ENCODE measurements around the gene PILRA. TPM values are rescaled to one million over a fixed set of nuclear protein-coding genes. Genes with fewer than 3 reads are reported as not detected.

The PILRA gene
- total and polyA plus RNA-seq, 2 experiments from 2014 or later, result 1.7 TPM; not detected in 1

DNA sequence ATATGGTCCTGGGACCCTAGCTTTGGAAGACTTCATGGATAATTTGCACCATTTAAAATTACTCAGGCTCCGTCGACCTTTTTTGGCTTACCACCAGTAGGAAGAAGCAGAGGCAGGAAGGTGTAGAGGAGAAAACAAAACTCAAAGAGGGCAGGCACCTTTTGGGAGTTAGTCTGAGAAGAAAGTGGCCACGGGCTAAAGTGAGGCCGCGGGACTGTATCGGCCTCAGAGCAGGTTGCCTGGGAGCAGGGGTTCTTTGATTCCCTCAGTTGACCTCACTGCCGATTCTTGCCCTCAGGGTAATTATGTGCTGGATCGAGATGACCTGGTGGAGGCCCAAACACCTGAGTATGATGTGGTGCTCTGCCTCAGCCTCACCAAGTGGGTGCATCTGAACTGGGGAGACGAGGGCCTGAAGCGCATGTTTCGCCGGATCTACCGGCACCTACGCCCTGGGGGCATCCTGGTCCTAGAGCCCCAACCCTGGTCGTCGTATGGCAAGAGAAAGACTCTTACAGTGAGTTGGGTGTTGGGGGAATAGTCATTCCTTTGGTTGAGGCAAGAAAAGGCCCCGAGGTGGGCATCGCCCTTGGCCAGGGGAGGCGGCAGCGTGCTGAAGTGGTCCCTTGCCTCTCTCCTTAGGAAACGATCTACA, 59.5 kb downstream of the PILRA start:
- WGBS, 2 experiments (ENCODE audit: low coverage in 1 of 2, low lambda C conversion rate in 2 of 2, missing lambda C conversion rate in 2 of 2), result 84 to 89% methylated on average over 20 to 21 of the region's 21 CpGs
- in situ Hi-C loops (cut with MboI), result no loop called here
- Histone ChIP-seq H3K36me3 (ENCODE audit: low read depth) (peaks cover 3% of the 10 kb centered on the region; the same call in 1 of the 2 replicates), H3F3A (ENCODE audit: insufficient read depth) (peaks cover 23% of the 10 kb centered on the region), H3K4me3 (no peak overlapping the region), H3K9ac (no peak overlapping the region), H3K4me1 (ENCODE audit: insufficient read depth) (peaks cover 19% of the 10 kb centered on the region; the same call in 1 of the 2 replicates), H3K79me2 (ENCODE audit: insufficient read depth) (peaks cover 62% of the 10 kb centered on the region), H3K4me2 (ENCODE audit: unreplicated experiment) (no peak overlapping the region), H3K9me3 (ENCODE audit: low read depth) (no peaks in the 10 kb centered on the region), H4K20me1 (ENCODE audit: insufficient read depth) (no peaks in the 10 kb centered on the region), H3K9me2 (ENCODE audit: insufficient read depth) (no peaks in the 10 kb centered on the region), H2AFZ (no peak overlapping the region), H3K27me3 (replicated peaks; ENCODE audit: insufficient read depth) (no peaks in the 10 kb centered on the region), H3K27ac (no peak overlapping the region)
- DNase-seq, result no peak
- no peak for TF ChIP-seq EZH2 (IDR thresholded peaks at IDR 0.05; ENCODE audit: insufficient read depth, poor library complexity, severe bottlenecking)
- TF ChIP-seq EZH2phosphoT487 (IDR thresholded peaks at IDR 0.05; ENCODE audit: insufficient read depth, low read depth), result no peak

- no peak for DNase-seq
- peaks cover 28% of the 10 kb centered on the region for H3F3A ChIP-seq (ENCODE audit: insufficient read depth)
- H3K79me2 ChIP-seq (ENCODE audit: insufficient read depth), result peaks cover 62% of the 10 kb centered on the region
- H3K4me3 ChIP-seq, result no peak overlapping the region
- H4K20me1 ChIP-seq (ENCODE audit: insufficient read depth), result no peaks in the 10 kb centered on the region
- H3K27me3 ChIP-seq (replicated peaks; ENCODE audit: insufficient read depth), result no peaks in the 10 kb centered on the region
- no peaks in the 10 kb centered on the region for H3K9me3 ChIP-seq (ENCODE audit: low read depth)
- no peak overlapping the region for H3K4me2 ChIP-seq (ENCODE audit: unreplicated experiment)
- TF ChIP-seq EZH2 (IDR thresholded peaks at IDR 0.05; ENCODE audit: insufficient read depth, poor library complexity, severe bottlenecking), result no peak
- TF ChIP-seq EZH2phosphoT487 (IDR thresholded peaks at IDR 0.05; ENCODE audit: insufficient read depth, low read depth), result no peak
- in situ Hi-C loops (cut with MboI), result no loop called here
- H3K27ac ChIP-seq, result no peak overlapping the region
- no peaks in the 10 kb centered on the region for H3K9me2 ChIP-seq (ENCODE audit: insufficient read depth)
- H3K9ac ChIP-seq, result no peak overlapping the region
- no peak overlapping the region for H2AFZ ChIP-seq
- H3K4me1 ChIP-seq (ENCODE audit: insufficient read depth), result peaks cover 19% of the 10 kb centered on the region; the same call in 1 of the 2 replicates
- WGBS, 2 experiments (ENCODE audit: low coverage in 1 of 2, low lambda C conversion rate in 2 of 2, missing lambda C conversion rate in 2 of 2), result 46 to 51% methylated on average over 4 of the region's 4 CpGs
- H3K36me3 ChIP-seq (ENCODE audit: low read depth), result peaks cover 3% of the 10 kb centered on the region; the same call in 1 of the 2 replicates
Measured at GRCh38 chr7:100433276-100433591, 59.9 kb downstream of the PILRA start.

- WGBS, 2 experiments (ENCODE audit: low coverage in 1 of 2, low lambda C conversion rate in 2 of 2, missing lambda C conversion rate in 2 of 2), result 75 to 77% methylated on average over 10 of the region's 10 CpGs
- peaks cover 3% of the 10 kb centered on the region; the same call in 1 of the 2 replicates for H3K36me3 ChIP-seq (ENCODE audit: low read depth)
- no peaks in the 10 kb centered on the region for H3K9me2 ChIP-seq (ENCODE audit: insufficient read depth)
- H2AFZ ChIP-seq, result no peak overlapping the region
- peaks cover 19% of the 10 kb centered on the region; the same call in 1 of the 2 replicates for H3K4me1 ChIP-seq (ENCODE audit: insufficient read depth)
- H3K79me2 ChIP-seq (ENCODE audit: insufficient read depth), result peaks cover 62% of the 10 kb centered on the region
- H3K9ac ChIP-seq, result no peak overlapping the region
- H3K27ac ChIP-seq, result no peak overlapping the region
- no peak for DNase-seq
- H3K9me3 ChIP-seq (ENCODE audit: low read depth), result no peaks in the 10 kb centered on the region
- H3K4me3 ChIP-seq, result no peak overlapping the region
- H3F3A ChIP-seq (ENCODE audit: insufficient read depth), result peaks cover 33% of the 10 kb centered on the region
- in situ Hi-C loops (cut with MboI), result no loop called here
- H3K4me2 ChIP-seq (ENCODE audit: unreplicated experiment), result no peak overlapping the region
- TF ChIP-seq EZH2 (IDR thresholded peaks at IDR 0.05; ENCODE audit: insufficient read depth, poor library complexity, severe bottlenecking) (no peak), EZH2phosphoT487 (IDR thresholded peaks at IDR 0.05; ENCODE audit: insufficient read depth, low read depth) (no peak)
- H3K27me3 ChIP-seq (replicated peaks; ENCODE audit: insufficient read depth), result no peaks in the 10 kb centered on the region
- H4K20me1 ChIP-seq (ENCODE audit: insufficient read depth), result no peaks in the 10 kb centered on the region
Measured at GRCh38 chr7:100433592-100434296, 60.5 kb downstream of the PILRA start.

DNA sequence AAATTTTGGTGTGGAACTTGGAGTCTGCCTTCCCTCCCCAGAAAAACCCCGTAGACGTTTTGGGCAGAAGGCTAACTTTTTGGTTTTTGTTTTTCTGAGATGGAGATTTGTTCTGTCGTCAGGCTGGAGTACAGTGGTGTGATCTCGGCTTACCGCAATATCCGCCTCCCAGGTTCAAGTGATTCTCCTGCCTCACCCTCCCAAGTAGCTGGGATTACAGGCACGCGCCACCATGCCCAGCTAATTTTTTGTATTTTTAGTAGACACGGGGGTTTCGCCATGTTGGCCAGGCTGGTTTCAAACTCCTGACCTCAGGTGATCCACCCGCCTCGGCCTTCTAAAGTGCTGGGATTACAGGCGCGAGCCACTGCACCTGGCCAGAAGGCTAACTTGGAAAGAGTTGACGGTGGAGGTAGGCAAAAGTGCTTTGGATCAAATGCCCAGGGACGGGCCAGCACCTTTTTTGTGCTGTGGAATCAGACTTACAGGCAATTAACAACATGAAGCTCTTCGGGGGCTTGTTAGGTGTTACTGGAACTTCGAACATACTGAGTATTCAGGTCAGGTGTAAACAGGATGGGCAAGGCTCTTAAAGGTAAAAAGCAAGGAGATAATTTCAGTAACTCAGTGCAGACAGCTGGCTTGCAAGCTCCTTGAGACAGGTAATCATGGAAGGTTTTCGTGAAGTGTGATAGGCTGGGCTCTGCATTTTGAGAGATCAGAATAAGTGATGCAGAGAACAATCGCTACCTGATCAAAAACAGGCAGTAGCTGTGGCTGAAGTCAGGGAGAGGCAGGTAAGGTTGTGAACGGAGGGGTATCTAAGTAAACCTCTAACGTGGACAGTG, 61.2 kb downstream of the PILRA start:
- no peak for TF ChIP-seq EZH2phosphoT487 (IDR thresholded peaks at IDR 0.05; ENCODE audit: insufficient read depth, low read depth)
- TF ChIP-seq EZH2 (IDR thresholded peaks at IDR 0.05; ENCODE audit: insufficient read depth, poor library complexity, severe bottlenecking), result no peak
- Histone ChIP-seq H2AFZ (no peak overlapping the region), H3K4me3 (peak overlapping the region; percentile 97), H3K27me3 (replicated peaks; ENCODE audit: insufficient read depth) (no peaks in the 10 kb centered on the region), H3K9ac (peak overlapping the region; percentile 95), H3K4me1 (ENCODE audit: insufficient read depth) (peaks cover 19% of the 10 kb centered on the region; the same call in 1 of the 2 replicates), H3K4me2 (ENCODE audit: unreplicated experiment) (peak overlapping the region; percentile 86), H3K9me3 (ENCODE audit: low read depth) (no peaks in the 10 kb centered on the region), H3K9me2 (ENCODE audit: insufficient read depth) (no peaks in the 10 kb centered on the region), H3K79me2 (ENCODE audit: insufficient read depth) (peaks cover 62% of the 10 kb centered on the region), H4K20me1 (ENCODE audit: insufficient read depth) (no peaks in the 10 kb centered on the region), H3F3A (ENCODE audit: insufficient read depth) (peaks cover 36% of the 10 kb centered on the region), H3K27ac (no peak overlapping the region), H3K36me3 (ENCODE audit: low read depth) (peaks cover 3% of the 10 kb centered on the region; the same call in 1 of the 2 replicates)
- DNase-seq, result no peak
- in situ Hi-C loops (cut with MboI), result no loop called here
- WGBS, 2 experiments (ENCODE audit: low coverage in 1 of 2, low lambda C conversion rate in 2 of 2, missing lambda C conversion rate in 2 of 2), result 82 to 84% methylated on average over 22 of the region's 22 CpGs
